ENCODE data around the gene SNAP29. TPM values are rescaled to one million over a fixed set of nuclear protein-coding genes. Genes with fewer than 3 reads are reported as not detected.

The SNAP29 gene
- total and polyA plus RNA-seq, 4 donors, result 10.5 to 26.2 (median 16.3) TPM

DNA sequence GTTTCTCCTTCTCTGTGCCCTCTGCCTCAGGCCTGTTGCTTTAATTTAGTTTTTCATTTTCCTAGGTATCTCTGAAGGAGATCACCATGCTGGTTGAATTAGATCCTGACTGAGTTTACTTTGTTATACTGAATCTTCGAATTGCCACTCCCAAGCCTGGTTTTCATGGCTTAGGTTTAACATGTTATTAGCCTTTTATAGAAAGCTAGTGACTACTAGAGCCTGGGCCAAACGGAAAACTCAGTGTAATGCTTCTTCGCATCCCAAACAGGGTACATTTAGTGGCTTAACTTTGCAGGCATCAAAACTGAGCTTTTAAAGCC, 62.0 kb downstream of the SNAP29 start:
- Histone ChIP-seq H3K9me3 (ENCODE audit: control insufficient read depth in 4 of 4, low read length in 3 of 4) (no peaks in the 10 kb centered on the region), H3K9ac (ENCODE audit: low read depth in 1 of 2, low read length in 2 of 2) (no peak overlapping the region), H3K27ac (ENCODE audit: low read depth in 1 of 2, low read length in 2 of 2) (peak overlapping the region in 1 of 2 donors; percentile 0), H3K27me3 (ENCODE audit: control insufficient read depth in 4 of 4, insufficient read depth in 4 of 4, low read length in 3 of 4) (no peaks in the 10 kb centered on the region), H3K4me1 (ENCODE audit: control insufficient read depth in 4 of 4, insufficient read depth in 4 of 4, low read length in 3 of 4) (peaks cover 2 to 36% (median 25%) of the 10 kb centered on the region in 4 donors), H3K36me3 (ENCODE audit: control insufficient read depth in 4 of 4, insufficient read depth in 3 of 4, low read depth in 1 of 4, low read length in 3 of 4) (peaks cover 0 to 2% (median under 1%) of the 10 kb centered on the region in 4 donors), H3K4me3 (ENCODE audit: low read depth in 1 of 3, low read length in 3 of 3) (no peak overlapping the region)
- no peak for DNase-seq (ENCODE audit: low spot score)
- no peak for TF ChIP-seq RXRA (IDR thresholded peaks at IDR 0.05)
- TF ChIP-seq FOXA1 (IDR thresholded peaks at IDR 0.05), result no peak
- TF ChIP-seq SP1 (IDR thresholded peaks at IDR 0.05), result no peak
- TF ChIP-seq HNF4A (conservative IDR thresholded peaks at IDR 0.05), result no peak
- TF ChIP-seq, protein P1, sequence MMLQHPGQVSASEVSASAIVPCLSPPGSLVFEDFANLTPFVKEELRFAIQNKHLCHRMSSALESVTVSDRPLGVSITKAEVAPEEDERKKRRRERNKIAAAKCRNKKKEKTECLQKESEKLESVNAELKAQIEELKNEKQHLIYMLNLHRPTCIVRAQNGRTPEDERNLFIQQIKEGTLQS (IDR thresholded peaks at IDR 0.05), result no peak
- TF ChIP-seq RAD21 (IDR thresholded peaks at IDR 0.05), result no peak
- TF ChIP-seq NR2F2 (IDR thresholded peaks at IDR 0.05), result no peak
- no peak for TF ChIP-seq GABPA (IDR thresholded peaks at IDR 0.05 in 1 of 2, conservative IDR thresholded peaks at IDR 0.05 in 1 of 2)
- TF ChIP-seq, protein P2, sequence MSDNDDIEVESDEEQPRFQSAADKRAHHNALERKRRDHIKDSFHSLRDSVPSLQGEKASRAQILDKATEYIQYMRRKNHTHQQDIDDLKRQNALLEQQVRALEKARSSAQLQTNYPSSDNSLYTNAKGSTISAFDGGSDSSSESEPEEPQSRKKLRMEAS (IDR thresholded peaks at IDR 0.05), result no peak
- WGBS, result 46% methylated on average over 3 of the region's 3 CpGs

DNA sequence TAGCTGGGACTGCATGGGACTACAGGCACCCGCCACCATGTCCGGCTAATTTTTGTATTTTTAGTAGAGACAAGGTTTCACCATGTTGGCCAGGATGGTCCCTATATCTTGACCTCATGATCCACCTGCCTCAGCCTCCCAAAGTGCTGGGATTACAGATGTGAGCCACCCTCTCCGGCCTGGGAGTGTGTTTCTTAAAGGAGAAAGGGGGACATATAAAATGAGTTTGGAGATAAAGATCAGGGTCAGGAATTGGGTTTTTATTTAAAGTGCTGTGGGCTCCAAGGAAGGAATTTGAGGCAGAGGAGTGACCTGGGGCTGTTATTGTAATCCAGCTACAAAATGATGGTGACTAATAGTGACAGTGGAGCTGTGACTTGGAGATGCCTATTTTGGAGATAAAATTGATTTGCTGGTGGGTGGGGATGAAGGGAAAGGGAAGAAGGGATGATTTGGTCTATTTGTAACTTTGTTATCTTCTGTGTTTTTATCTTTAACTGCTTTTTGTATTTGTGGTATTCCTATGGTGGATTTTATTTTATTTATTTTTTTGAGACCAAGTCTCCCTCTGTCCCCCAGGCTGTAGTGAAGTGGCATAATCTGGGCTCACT, 63.4 kb downstream of the SNAP29 start:
- 74% methylated on average over 3 of the region's 3 CpGs for WGBS
- H3K4me1 ChIP-seq (ENCODE audit: control insufficient read depth in 4 of 4, insufficient read depth in 4 of 4, low read length in 3 of 4), result peaks cover 2 to 40% (median 23%) of the 10 kb centered on the region in 4 donors
- H3K27me3 ChIP-seq (ENCODE audit: control insufficient read depth in 4 of 4, insufficient read depth in 4 of 4, low read length in 3 of 4), result no peaks in the 10 kb centered on the region
- H3K9me3 ChIP-seq (ENCODE audit: control insufficient read depth in 4 of 4, low read length in 3 of 4), result no peaks in the 10 kb centered on the region
- H3K36me3 ChIP-seq (ENCODE audit: control insufficient read depth in 4 of 4, insufficient read depth in 3 of 4, low read depth in 1 of 4, low read length in 3 of 4), result peaks cover 0 to 2% (median under 1%) of the 10 kb centered on the region in 4 donors
- no peak for DNase-seq (ENCODE audit: low spot score)
- no peak for TF ChIP-seq FOXA2 (IDR thresholded peaks at IDR 0.05)
- TF ChIP-seq, protein P1 (IDR thresholded peaks at IDR 0.05), result no peak
- TF ChIP-seq, protein P3, sequence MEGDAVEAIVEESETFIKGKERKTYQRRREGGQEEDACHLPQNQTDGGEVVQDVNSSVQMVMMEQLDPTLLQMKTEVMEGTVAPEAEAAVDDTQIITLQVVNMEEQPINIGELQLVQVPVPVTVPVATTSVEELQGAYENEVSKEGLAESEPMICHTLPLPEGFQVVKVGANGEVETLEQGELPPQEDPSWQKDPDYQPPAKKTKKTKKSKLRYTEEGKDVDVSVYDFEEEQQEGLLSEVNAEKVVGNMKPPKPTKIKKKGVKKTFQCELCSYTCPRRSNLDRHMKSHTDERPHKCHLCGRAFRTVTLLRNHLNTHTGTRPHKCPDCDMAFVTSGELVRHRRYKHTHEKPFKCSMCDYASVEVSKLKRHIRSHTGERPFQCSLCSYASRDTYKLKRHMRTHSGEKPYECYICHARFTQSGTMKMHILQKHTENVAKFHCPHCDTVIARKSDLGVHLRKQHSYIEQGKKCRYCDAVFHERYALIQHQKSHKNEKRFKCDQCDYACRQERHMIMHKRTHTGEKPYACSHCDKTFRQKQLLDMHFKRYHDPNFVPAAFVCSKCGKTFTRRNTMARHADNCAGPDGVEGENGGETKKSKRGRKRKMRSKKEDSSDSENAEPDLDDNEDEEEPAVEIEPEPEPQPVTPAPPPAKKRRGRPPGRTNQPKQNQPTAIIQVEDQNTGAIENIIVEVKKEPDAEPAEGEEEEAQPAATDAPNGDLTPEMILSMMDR (IDR thresholded peaks at IDR 0.05; ENCODE audit: low read depth, low read length, missing input control), result no peak
- TF ChIP-seq FOXA1 (IDR thresholded peaks at IDR 0.05), result no peak
- H3K4me3 ChIP-seq (ENCODE audit: low read depth in 1 of 3, low read length in 3 of 3), result no peak overlapping the region
- H3K27ac ChIP-seq (ENCODE audit: low read depth in 1 of 2, low read length in 2 of 2), result no peak overlapping the region
- no peak overlapping the region for H3K9ac ChIP-seq (ENCODE audit: low read depth in 1 of 2, low read length in 2 of 2)

DNA sequence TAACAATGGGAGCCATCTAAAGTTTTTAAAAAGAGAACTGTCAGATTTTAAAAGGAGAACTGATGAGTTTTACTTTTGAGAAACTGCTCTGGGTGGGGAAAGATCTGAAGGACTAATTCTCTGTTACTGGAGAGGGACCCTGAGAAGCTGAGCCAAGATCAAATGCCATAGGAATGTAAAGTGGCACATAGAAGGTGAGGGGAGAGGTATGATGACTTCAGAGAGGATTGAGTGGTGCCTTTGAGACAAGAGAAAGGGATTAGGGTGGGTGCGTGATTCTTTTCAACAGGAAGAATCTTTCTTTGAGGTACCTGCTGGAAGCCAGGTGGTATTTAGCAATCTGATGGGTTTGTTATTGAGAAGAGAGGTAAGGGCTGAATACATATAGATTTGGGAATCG, 67.4 kb downstream of the SNAP29 start:
- Histone ChIP-seq H3K27ac (ENCODE audit: low read depth in 1 of 2, low read length in 2 of 2) (no peak overlapping the region), H3K9me3 (ENCODE audit: control insufficient read depth in 4 of 4, low read length in 3 of 4) (no peaks in the 10 kb centered on the region), H3K9ac (ENCODE audit: low read depth in 1 of 2, low read length in 2 of 2) (no peak overlapping the region), H3K36me3 (ENCODE audit: control insufficient read depth in 4 of 4, insufficient read depth in 3 of 4, low read depth in 1 of 4, low read length in 3 of 4) (peaks cover 0 to 2% (median under 1%) of the 10 kb centered on the region in 4 donors), H3K27me3 (ENCODE audit: control insufficient read depth in 4 of 4, insufficient read depth in 4 of 4, low read length in 3 of 4) (no peaks in the 10 kb centered on the region), H3K4me1 (ENCODE audit: control insufficient read depth in 4 of 4, insufficient read depth in 4 of 4, low read length in 3 of 4) (peaks cover 3 to 22% (median 8%) of the 10 kb centered on the region in 4 donors), H3K4me3 (ENCODE audit: low read depth in 1 of 3, low read length in 3 of 3) (no peak overlapping the region)
- DNase-seq (ENCODE audit: low spot score), result no peak
- WGBS, result 94% methylated on average over 2 of the region's 2 CpGs
- TF ChIP-seq, protein P1 (IDR thresholded peaks at IDR 0.05), result no peak
- TF ChIP-seq NR2F2 (IDR thresholded peaks at IDR 0.05) (no peak), RAD21 (IDR thresholded peaks at IDR 0.05) (no peak), YY1 (IDR thresholded peaks at IDR 0.05) (no peak), GABPA (IDR thresholded peaks at IDR 0.05 in 1 of 2, conservative IDR thresholded peaks at IDR 0.05 in 1 of 2) (no peak), RXRA (IDR thresholded peaks at IDR 0.05) (no peak), HNF4A (conservative IDR thresholded peaks at IDR 0.05) (no peak), EGR1 (IDR thresholded peaks at IDR 0.05; ENCODE audit: low read depth in 2 of 2) (no peak)
- TF ChIP-seq, protein P2 (IDR thresholded peaks at IDR 0.05), result no peak
- TF ChIP-seq, protein P4, sequence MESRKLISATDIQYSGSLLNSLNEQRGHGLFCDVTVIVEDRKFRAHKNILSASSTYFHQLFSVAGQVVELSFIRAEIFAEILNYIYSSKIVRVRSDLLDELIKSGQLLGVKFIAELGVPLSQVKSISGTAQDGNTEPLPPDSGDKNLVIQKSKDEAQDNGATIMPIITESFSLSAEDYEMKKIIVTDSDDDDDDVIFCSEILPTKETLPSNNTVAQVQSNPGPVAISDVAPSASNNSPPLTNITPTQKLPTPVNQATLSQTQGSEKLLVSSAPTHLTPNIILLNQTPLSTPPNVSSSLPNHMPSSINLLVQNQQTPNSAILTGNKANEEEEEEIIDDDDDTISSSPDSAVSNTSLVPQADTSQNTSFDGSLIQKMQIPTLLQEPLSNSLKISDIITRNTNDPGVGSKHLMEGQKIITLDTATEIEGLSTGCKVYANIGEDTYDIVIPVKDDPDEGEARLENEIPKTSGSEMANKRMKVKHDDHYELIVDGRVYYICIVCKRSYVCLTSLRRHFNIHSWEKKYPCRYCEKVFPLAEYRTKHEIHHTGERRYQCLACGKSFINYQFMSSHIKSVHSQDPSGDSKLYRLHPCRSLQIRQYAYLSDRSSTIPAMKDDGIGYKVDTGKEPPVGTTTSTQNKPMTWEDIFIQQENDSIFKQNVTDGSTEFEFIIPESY (IDR thresholded peaks at IDR 0.05), result no peak
- TF ChIP-seq, protein P3 (IDR thresholded peaks at IDR 0.05; ENCODE audit: low read depth, low read length, missing input control), result no peak

Measured in liver (tissue), 9 donors.